GM18519 (cell line): ENCODE data around the gene GUCY2C.
A peak's percentile ranks its signal among the peaks of the same experiment; 100 is the strongest.

Source experiments
- ATAC-seq: cut with Tn5 transposase; IDR thresholded peaks from one replicate; pipeline ENCODE4 v1.9.1; 2021; ENCODE audit warnings: mild to moderate bottlenecking, moderate library complexity; ENCODE audit not compliant: unreplicated experiment, low FRiP score

GUCY2C gene

DNA sequence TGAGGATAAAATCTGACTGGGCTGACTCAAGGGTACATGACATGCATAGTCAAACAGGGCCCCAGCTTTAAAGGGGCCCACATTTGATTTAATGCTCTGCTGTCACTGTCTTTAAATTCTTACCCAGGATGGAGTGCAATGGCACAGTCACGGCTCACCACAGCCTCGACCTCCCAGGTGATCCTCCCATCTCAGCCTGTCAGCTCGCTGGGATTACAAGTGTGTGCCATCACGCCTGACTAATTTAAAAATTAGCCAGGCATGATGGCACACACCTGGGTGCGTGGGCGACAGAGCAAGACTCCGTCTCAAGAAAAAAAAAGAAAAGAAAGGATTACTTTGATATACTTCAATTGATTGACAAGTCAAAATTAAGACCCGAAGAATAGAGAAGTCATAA, 119.5 kb downstream of the GUCY2C start:
- peak; percentile 13 for ATAC-seq

DNA sequence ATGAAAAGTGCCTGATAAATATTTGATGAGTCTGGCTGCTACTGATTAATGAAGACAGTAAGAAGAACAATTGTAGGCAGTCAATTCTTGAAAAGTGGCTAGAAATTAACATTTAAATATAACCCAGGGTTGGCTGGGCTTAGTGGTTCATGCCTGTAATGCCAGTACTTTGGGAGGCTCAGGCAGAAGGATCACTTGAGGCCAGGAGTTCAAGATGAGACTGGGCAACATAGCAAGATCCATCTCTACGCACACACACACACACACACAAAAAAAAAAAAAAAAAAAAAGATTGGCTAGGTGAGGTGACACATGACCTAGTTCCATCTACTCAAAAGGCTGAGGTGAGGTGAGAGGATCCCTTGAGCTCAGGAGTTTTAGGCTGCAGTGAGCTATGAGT, 120.8 kb downstream of the GUCY2C start:
- no peak for ATAC-seq

DNA sequence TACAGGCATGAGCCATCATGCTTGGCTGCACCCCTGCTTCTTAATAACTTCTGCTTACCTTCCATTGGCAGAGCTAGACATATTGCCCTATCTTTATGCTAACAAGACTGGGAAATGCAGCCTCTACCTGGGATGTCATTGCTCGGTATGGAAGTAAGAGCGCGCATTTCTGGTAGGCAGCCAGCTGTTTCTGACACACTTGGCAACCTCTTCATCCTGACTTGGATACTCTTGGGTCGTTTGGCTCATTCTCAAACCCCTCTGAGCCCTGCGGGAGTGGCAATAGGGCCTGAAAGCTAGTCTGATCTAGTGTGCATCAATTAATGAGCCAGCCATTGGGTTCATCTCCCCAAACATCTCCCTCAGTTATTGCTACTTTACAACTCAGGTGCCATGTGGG, 123.3 kb downstream of the GUCY2C start:
- no peak for ATAC-seq

DNA sequence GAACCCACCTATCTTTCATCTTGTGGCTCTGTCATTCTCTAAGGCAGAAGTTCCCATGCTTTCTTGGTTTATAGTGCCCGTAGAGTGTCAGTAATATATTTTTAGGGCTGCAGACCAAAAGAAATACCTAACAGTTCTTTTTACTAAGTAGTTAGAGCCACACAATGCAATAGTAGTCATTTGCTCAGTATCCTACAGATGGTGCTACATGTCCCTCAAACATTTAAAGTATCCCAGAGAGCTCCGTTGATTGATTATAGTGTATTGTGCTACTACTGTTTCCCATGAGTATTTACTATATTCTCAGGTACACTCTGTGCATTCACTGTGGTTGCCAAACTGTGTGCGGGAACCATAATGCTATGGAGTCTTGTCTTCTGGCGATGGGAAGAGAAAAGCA, 124.0 kb downstream of the GUCY2C start:
- no peak for ATAC-seq

- no peak for ATAC-seq
Observed at GRCh38 chr12:14571779-14572178, 124.6 kb downstream of the GUCY2C start.

GRCh38 chr12:14570231-14570630, 126.2 kb downstream of the GUCY2C start:
- ATAC-seq, result no peak

GRCh38 chr12:14567351-14568162, 128.8 kb downstream of the GUCY2C start, which contains the start of gene PLBD1:
Gene PLBD1, minus strand, starts transcription at chr12:14567883. Its CDS starts 187 bp downstream, at chr12:14567696.
- ATAC-seq, result no peak

DNA sequence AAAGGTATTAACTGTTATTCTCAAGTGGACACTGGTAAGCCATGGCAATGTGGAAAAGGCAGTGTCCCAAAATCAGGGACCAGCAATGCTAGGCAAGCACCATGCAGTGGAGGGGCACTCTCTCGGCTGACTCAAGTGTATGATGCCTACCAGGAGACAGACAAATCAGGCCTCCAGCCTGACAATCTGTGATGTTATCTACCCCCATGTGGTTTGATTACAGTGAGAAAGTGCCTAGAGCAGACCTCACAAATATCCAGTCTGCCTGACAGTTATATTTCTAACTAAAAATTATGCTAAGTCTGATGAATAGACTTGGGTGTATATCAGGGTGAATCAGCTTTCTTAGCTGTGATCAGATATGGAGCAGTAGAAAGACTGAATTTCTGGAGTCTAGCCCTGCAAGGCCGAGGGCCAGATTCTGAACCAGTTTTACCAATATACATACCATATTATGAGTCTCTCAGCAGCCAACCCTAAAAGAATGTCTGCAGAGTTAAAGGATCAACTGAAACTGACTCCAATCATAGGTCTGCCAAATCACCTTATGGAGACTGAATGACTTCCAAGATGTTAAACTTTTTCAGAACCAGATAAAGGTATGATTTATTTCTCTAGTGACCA, 132.0 kb downstream of the GUCY2C start:
- no peak for ATAC-seq

GRCh38 chr12:14563046-14563445, 133.4 kb downstream of the GUCY2C start:
- no peak for ATAC-seq
